Measurements from ENCODE around the gene R3HDM2. TPM values are rescaled to one million over a fixed set of nuclear protein-coding genes. Genes with fewer than 3 reads are reported as not detected.

Gene R3HDM2
- total RNA-seq, 2 experiments from 2014 or later, result 25.8 to 47.2 TPM

- CTCF ChIA-PET (ENCODE audit: unreplicated experiment), result no interaction called here
- peaks cover 58% of the 10 kb centered on the region for H3K36me3 ChIP-seq (ENCODE audit: insufficient read depth, low read length)
- H4K20me1 ChIP-seq (ENCODE audit: insufficient read depth, low read length), result peaks cover 15% of the 10 kb centered on the region; the same call in 1 of the 2 replicates
- H3K79me2 ChIP-seq (ENCODE audit: insufficient read depth, low read depth, low read length), result peaks cover 22% of the 10 kb centered on the region
- no peak for TF ChIP-seq CTCF (conservative IDR thresholded peaks at IDR 0.05; ENCODE audit: low read length)
- no peak for TF ChIP-seq EZH2phosphoT487 (IDR thresholded peaks at IDR 0.05; ENCODE audit: borderline replicate concordance, low read depth, low read length)
- POLR2A ChIA-PET, result interaction anchor here (0.6 to 4.7 kb wide), 2 partner anchors 8 to 10 kb away, joined by 4 to 69 read pairs; no protein-coding TSS in a partner anchor
- no peak for DNase-seq (ENCODE audit: low spot score)
- H3K9me2 ChIP-seq (ENCODE audit: insufficient read depth, low read length), result no peaks in the 10 kb centered on the region
- peak overlapping the region; percentile 28; the same call in 1 of the 2 replicates for H3K4me2 ChIP-seq (ENCODE audit: low read length)
- H3K4me3 ChIP-seq (ENCODE audit: low read depth, low read length, poor library complexity, severe bottlenecking), result no peak overlapping the region
- peak overlapping the region; percentile 36 for H3K27ac ChIP-seq (ENCODE audit: low read depth, low read length, poor library complexity, severe bottlenecking)
- no TSS peak for BruUV-seq (replicated peaks)
- peaks cover 51% of the 10 kb centered on the region for H3K4me1 ChIP-seq (ENCODE audit: insufficient read depth, low read length, poor library complexity, severe bottlenecking)
- no peaks in the 10 kb centered on the region for H3K9me3 ChIP-seq (ENCODE audit: low read length)
- intact Hi-C loops (cut with micrococcal nuclease; ENCODE audit: unreplicated experiment), result no loop called here
- H2AFZ ChIP-seq (ENCODE audit: low read length), result no peak overlapping the region
Observed at GRCh38 chr12:57233357-57234232, 197.2 kb downstream of the R3HDM2 start.

- peaks cover 46% of the 10 kb centered on the region for H3K4me1 ChIP-seq (ENCODE audit: insufficient read depth, low read length, poor library complexity, severe bottlenecking)
- H3K4me3 ChIP-seq (ENCODE audit: low read depth, low read length, poor library complexity, severe bottlenecking), result no peak overlapping the region
Observed at GRCh38 chr12:57232156-57232756, 198.6 kb downstream of the R3HDM2 start.

More at GRCh38 chr12:57232156-57232756, 198.6 kb downstream of the R3HDM2 start:
- no peak for DNase-seq (ENCODE audit: low spot score)
- Histone ChIP-seq H4K20me1 (ENCODE audit: insufficient read depth, low read length) (peaks cover 15% of the 10 kb centered on the region; the same call in 1 of the 2 replicates), H3K4me2 (ENCODE audit: low read length) (peak overlapping the region; percentile 91; the same call in 1 of the 2 replicates), H3K27ac (ENCODE audit: low read depth, low read length, poor library complexity, severe bottlenecking) (no peak overlapping the region), H2AFZ (ENCODE audit: low read length) (no peak overlapping the region), H3K79me2 (ENCODE audit: insufficient read depth, low read depth, low read length) (peaks cover 22% of the 10 kb centered on the region), H3K36me3 (ENCODE audit: insufficient read depth, low read length) (peaks cover 58% of the 10 kb centered on the region), H3K9me2 (ENCODE audit: insufficient read depth, low read length) (no peaks in the 10 kb centered on the region), H3K9me3 (ENCODE audit: low read length) (no peaks in the 10 kb centered on the region)
- ChIA-PET CTCF (ENCODE audit: unreplicated experiment) (no interaction called here), POLR2A (interaction anchor here (4.7 kb wide), 1 partner anchor 9 kb away, joined by 69 read pairs; no protein-coding TSS in a partner anchor)
- intact Hi-C loops (cut with micrococcal nuclease; ENCODE audit: unreplicated experiment), result no loop called here
- TF ChIP-seq EZH2phosphoT487 (IDR thresholded peaks at IDR 0.05; ENCODE audit: borderline replicate concordance, low read depth, low read length) (no peak), CTCF (conservative IDR thresholded peaks at IDR 0.05; ENCODE audit: low read length) (no peak)
- no TSS peak for BruUV-seq (replicated peaks)
